Hepatocyte (in vitro differentiated cells): ENCODE data around the gene PES1. TPM values are rescaled to one million over a fixed set of nuclear protein-coding genes. Genes with fewer than 3 reads are reported as not detected.
"Not testable (repeated sequence)": the region's sequence is repeated elsewhere in the genome, so short reads cannot be mapped to it uniquely, and the experiment has no call there.

Experiments used
- DNase-seq: peaks from one replicate; pipeline ENCODE4 v3.0.0-alpha.2; 2016; ENCODE audit warnings: low spot score
- H2AFZ ChIP-seq: fragments of 200-600 bp; sonication (generic); 2 replicates; pipeline ENCODE4 v1.6.0; 2016; ENCODE audit warnings: antibody characterized with exemption, mild to moderate bottlenecking
- H3K27ac ChIP-seq: fragments of 200-600 bp; sonication (generic); 2 replicates; pipeline ENCODE4 v1.5.1; 2016; ENCODE audit warnings: mild to moderate bottlenecking
- H3K27me3 ChIP-seq: fragments of 200-600 bp; sonication (generic); 2 replicates; pipeline ENCODE4 v1.6.1; 2016
- H3K36me3 ChIP-seq: fragments of 200-600 bp; sonication (generic); replicated peaks from 2 replicates; pipeline ENCODE4 v1.5.1; 2016; ENCODE audit warnings: low read depth; ENCODE audit not compliant: insufficient read depth
- H3K4me1 ChIP-seq: fragments of 200-600 bp; sonication (generic); 2 replicates; pipeline ENCODE4 v1.5.1; 2016; ENCODE audit warnings: mild to moderate bottlenecking, moderate library complexity; ENCODE audit not compliant: insufficient read depth
- H3K4me2 ChIP-seq: fragments of 200-600 bp; sonication (generic); 2 replicates; pipeline ENCODE4 v1.6.0; 2016
- H3K4me3 ChIP-seq: fragments of 200-600 bp; sonication (generic); 2 replicates; pipeline ENCODE4 v1.5.1; 2016; ENCODE audit warnings: mild to moderate bottlenecking
- H3K79me2 ChIP-seq: fragments of 200-600 bp; sonication (generic); 2 replicates; pipeline ENCODE4 v1.6.0; 2017; ENCODE audit warnings: mild to moderate bottlenecking
- H3K9me2 ChIP-seq: fragments of 200-600 bp; sonication (generic); replicated peaks from 2 replicates; pipeline ENCODE4 v1.6.0; 2017; ENCODE audit warnings: mild to moderate bottlenecking; ENCODE audit not compliant: insufficient read depth
- H3K9me3 ChIP-seq: fragments of 200-600 bp; sonication (generic); 2 replicates; pipeline ENCODE4 v1.5.1; 2016; ENCODE audit warnings: low read depth, mild to moderate bottlenecking
- H4K20me1 ChIP-seq: fragments of 200-600 bp; sonication (generic); 2 replicates; pipeline ENCODE4 v1.6.0; 2016; ENCODE audit warnings: mild to moderate bottlenecking; ENCODE audit not compliant: insufficient read depth, poor library complexity, severe bottlenecking
- EZH2 ChIP-seq: fragments of 200-600 bp; sonication (generic); IDR thresholded peaks from 2 replicates; pipeline ENCODE4 v1.6.1; 2016; ENCODE audit warnings: antibody characterized with exemption, mild to moderate bottlenecking, borderline replicate concordance
- EZH2phosphoT487 ChIP-seq: fragments of 200-600 bp; sonication (generic); IDR thresholded peaks from one replicate; pipeline ENCODE4 v1.6.1; 2018; ENCODE audit warnings: antibody characterized with exemption, mild to moderate bottlenecking, low read depth, moderate library complexity; ENCODE audit not compliant: unreplicated experiment, severe bottlenecking
- WGBS: methylation state at CpG from one replicate; pipeline ENCODE4 v1.1.6; 2016; ENCODE audit warnings: low lambda C conversion rate; ENCODE audit errors: missing lambda C conversion rate; 5-methylcytosine and 5-hydroxymethylcytosine counted together
- polyA plus RNA-seq: library from polyadenylated mRNA; unstranded; fragments of >200 nt; fragmentation: Nextera tagmentation; extraction: Ambion mirVana; gene quantifications from 2 replicates; pipeline ENCODE4 v1.2.1, GENCODE V29; 2016
- total RNA-seq: library from RNA; depleted of rRNA; stranded (reverse); fragments of >200 nt; gene quantifications from 2 replicates; pipeline ENCODE4 v1.2.3, GENCODE V29; 2014
- TF ChIP-seq, protein P1 (sequence below): fragments of 200-600 bp; sonication (generic); IDR thresholded peaks from 2 replicates; pipeline ENCODE4 v1.5.1; 2016; ENCODE audit warnings: antibody characterized with exemption, mild to moderate bottlenecking; ENCODE audit not compliant: poor library complexity

PES1 gene
- total and polyA plus RNA-seq, 2 experiments from 2014 or later = 42.4 to 59.5 TPM

DNA sequence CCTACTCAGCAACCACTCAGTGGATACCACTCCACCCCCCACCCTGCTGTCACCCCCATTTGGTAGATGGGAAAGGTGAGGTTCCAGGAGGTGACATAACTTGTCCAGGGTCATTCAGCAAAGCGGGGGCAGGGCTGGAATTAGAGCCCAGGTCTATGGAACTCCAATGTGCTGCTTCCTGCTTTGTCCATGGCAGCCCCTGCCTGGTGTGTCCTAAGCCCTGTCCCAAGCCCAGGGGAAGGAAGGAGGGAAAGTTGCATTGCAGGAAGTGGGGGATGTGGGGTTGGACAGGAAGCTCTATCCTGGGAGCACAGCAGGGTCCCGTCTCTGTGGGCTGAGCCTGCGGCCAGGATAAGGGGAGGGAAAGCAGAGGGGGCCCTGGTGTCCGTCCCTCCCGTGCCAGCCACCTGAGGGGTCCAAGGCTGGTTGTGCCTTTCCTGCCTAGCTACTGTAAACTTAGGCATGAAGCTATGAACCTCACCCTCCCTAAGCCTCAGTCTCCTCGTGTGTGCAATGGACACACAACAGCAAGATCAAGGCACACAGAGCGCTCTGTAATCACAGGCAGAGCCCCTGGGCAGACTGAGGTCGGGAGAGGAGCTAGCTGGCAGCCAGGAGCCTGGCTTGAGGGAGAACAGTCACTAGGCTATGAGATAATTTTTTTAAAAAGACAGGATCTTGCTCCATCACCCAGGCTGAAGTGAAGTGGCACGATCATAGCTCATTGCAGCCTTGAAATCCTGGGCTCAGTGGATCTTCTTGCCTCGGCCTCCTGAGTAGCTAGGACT lies 30.1 kb downstream of the PES1 start:
- H3K36me3 ChIP-seq = no peaks in the 10 kb centered on the region
- no peak overlapping the region for H3K27ac ChIP-seq
- TF ChIP-seq, protein P1, sequence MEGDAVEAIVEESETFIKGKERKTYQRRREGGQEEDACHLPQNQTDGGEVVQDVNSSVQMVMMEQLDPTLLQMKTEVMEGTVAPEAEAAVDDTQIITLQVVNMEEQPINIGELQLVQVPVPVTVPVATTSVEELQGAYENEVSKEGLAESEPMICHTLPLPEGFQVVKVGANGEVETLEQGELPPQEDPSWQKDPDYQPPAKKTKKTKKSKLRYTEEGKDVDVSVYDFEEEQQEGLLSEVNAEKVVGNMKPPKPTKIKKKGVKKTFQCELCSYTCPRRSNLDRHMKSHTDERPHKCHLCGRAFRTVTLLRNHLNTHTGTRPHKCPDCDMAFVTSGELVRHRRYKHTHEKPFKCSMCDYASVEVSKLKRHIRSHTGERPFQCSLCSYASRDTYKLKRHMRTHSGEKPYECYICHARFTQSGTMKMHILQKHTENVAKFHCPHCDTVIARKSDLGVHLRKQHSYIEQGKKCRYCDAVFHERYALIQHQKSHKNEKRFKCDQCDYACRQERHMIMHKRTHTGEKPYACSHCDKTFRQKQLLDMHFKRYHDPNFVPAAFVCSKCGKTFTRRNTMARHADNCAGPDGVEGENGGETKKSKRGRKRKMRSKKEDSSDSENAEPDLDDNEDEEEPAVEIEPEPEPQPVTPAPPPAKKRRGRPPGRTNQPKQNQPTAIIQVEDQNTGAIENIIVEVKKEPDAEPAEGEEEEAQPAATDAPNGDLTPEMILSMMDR = no peak
- TF ChIP-seq EZH2 = no peak
- no peak for TF ChIP-seq EZH2phosphoT487
- 73% methylated on average over 10 of the region's 10 CpGs for WGBS
- H3K9me2 ChIP-seq = no peaks in the 10 kb centered on the region
- no peaks in the 10 kb centered on the region for H3K9me3 ChIP-seq
- no peak overlapping the region for H3K4me2 ChIP-seq
- H3K27me3 ChIP-seq = no peaks in the 10 kb centered on the region
- no peaks in the 10 kb centered on the region for H3K79me2 ChIP-seq
- no peaks in the 10 kb centered on the region for H4K20me1 ChIP-seq
- H3K4me1 ChIP-seq = peaks cover 7% of the 10 kb centered on the region
- DNase-seq = no peak
- H3K4me3 ChIP-seq = no peak overlapping the region
- H2AFZ ChIP-seq = no peak overlapping the region

DNA sequence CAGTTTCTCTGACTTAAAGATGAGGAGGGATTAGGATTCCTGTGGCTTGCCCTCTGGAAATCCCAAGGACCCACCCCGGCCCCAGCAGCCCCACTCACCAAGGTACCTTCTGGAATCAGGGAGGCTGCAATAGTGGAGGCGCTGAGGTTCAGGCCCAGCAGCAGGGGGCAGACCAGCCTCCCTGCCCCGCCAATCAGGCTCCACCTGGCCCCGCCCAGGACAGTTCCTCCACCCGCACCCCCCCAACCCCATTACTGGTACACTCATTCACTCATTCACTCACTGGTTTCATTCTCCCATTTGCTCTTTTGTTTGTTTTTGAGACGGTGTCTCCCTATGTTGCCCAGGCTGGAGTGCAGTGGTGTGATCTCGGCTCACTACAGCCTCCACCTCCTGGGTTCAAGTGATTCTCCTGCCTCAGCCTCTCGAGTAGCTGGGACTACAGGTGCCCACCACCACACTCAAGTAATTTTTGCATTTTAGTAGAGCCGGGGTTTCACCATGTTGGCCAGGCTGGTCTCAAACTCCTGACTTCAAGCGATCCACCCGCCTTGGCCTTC lies 31.0 kb downstream of the PES1 start:
- WGBS = 94% methylated on average over 10 of the region's 11 CpGs
- DNase-seq, H3K27ac ChIP-seq, H2AFZ ChIP-seq, H4K20me1 ChIP-seq, H3K9me3 ChIP-seq, H3K9me2 ChIP-seq, H3K36me3 ChIP-seq, H3K4me3 ChIP-seq, H3K79me2 ChIP-seq, H3K4me1 ChIP-seq, H3K4me2 ChIP-seq, H3K27me3 ChIP-seq: not testable (repeated sequence)

DNA sequence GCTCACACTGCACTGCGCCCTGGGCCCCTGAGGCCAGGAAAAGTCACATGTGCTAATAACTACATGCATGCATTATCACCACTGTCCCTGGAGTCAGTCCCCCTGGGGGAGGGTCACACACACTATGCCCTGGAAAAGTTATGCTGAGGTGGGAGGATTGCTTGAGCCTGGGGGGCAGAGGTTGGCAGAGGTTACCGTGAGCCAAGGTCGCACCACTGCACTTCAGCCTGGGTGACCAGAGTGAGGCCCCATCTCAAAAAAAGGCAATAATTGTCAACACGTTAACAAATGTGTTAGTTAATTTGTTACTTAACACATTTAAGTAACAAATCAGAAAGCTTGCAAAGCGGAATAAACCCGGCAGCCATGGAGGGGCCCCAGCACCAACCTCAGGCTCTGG lies 31.8 kb downstream of the PES1 start:
- Histone ChIP-seq H3K9me3 (no peaks in the 10 kb centered on the region), H3K27me3 (no peaks in the 10 kb centered on the region), H2AFZ (no peak overlapping the region), H4K20me1 (no peaks in the 10 kb centered on the region), H3K4me2 (no peak overlapping the region), H3K4me3 (no peak overlapping the region), H3K9me2 (no peaks in the 10 kb centered on the region), H3K36me3 (no peaks in the 10 kb centered on the region), H3K4me1 (no peaks in the 10 kb centered on the region), H3K79me2 (no peaks in the 10 kb centered on the region), H3K27ac (no peak overlapping the region)
- 71% methylated on average over 6 of the region's 6 CpGs for WGBS
- TF ChIP-seq EZH2 (no peak), EZH2phosphoT487 (no peak)
- TF ChIP-seq, protein P1 = no peak
- no peak for DNase-seq

DNA sequence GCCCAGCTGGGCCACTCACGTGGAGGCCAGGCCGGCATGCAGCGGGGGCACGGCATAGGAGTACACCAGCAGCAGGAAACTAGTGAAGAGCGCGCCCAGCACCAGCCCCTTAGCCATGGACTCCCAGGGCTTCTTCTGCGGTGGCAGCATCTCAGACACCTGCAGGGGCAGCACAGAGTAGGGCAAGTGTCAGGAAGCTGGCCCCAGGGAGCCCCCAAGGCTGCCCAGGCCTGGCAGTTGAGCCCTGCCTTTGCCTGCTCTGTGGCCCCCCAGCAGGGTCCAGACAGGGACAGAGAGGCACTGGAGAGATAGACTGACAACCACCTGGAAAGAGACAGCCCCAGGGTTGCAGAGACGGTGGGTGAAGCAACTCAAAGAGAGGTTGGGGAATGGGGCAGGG lies 34.5 kb downstream of the PES1 start:
- no peaks in the 10 kb centered on the region for H3K9me2 ChIP-seq
- no peak overlapping the region for H3K27ac ChIP-seq
- H3K27me3 ChIP-seq = no peaks in the 10 kb centered on the region
- 84% methylated on average over 8 of the region's 8 CpGs for WGBS
- no peak for TF ChIP-seq EZH2phosphoT487
- TF ChIP-seq, protein P1 = no peak
- TF ChIP-seq EZH2 = no peak
- no peaks in the 10 kb centered on the region for H3K79me2 ChIP-seq
- no peak overlapping the region for H3K4me3 ChIP-seq
- no peaks in the 10 kb centered on the region for H3K9me3 ChIP-seq
- H3K36me3 ChIP-seq = no peaks in the 10 kb centered on the region
- no peak overlapping the region for H2AFZ ChIP-seq
- no peaks in the 10 kb centered on the region for H4K20me1 ChIP-seq
- no peak overlapping the region for H3K4me2 ChIP-seq
- DNase-seq = no peak
- no peaks in the 10 kb centered on the region for H3K4me1 ChIP-seq
